ENCODE data around the gene CNTNAP3B.
"Not testable (repeated sequence)": the region's sequence is repeated elsewhere in the genome, so short reads cannot be mapped to it uniquely, and the experiment has no call there.

CNTNAP3B gene

GRCh38 chr9:41941738-41942137 is 187.5 kb downstream of the CNTNAP3B start:
- H3K36me3 ChIP-seq (ENCODE audit: insufficient read depth, low read length); H3K27ac ChIP-seq (ENCODE audit: low read depth, low read length, poor library complexity, severe bottlenecking): not testable (repeated sequence)

DNA sequence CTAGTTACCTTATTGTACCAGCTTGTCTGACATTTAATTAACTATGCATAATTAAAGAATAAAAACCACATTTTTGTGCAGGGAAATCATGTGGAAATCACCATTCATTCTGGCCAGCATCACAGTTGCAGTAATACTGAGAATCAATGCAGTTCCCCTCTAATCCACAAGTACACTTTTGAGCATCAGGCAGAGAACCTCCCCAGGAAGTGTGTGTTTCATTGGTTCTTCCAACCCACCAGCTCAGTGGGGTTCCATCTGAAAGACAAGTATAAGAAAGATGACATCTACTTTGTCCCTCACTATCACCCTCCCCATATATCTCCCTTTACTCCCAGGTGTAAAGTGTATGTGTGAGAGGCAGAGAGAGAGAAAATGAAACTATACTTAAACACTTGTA is 191.1 kb downstream of the CNTNAP3B start:
- H3K27me3 ChIP-seq (ENCODE audit: insufficient read depth, low read length); H3K4me3 ChIP-seq (ENCODE audit: low read depth, low read length, poor library complexity, severe bottlenecking); H3K9ac ChIP-seq (ENCODE audit: low read length); H3K9me3 ChIP-seq (ENCODE audit: low read length); H3K36me3 ChIP-seq (ENCODE audit: insufficient read depth, low read length); H4K20me1 ChIP-seq (ENCODE audit: insufficient read depth, low read length); H3K79me2 ChIP-seq (ENCODE audit: insufficient read depth, low read length); H3K4me2 ChIP-seq (ENCODE audit: low read length); H3K27ac ChIP-seq (ENCODE audit: low read depth, low read length, poor library complexity, severe bottlenecking); H3K4me1 ChIP-seq (ENCODE audit: insufficient read depth, low read length, severe bottlenecking); H3F3A ChIP-seq (ENCODE audit: insufficient read depth, low read length); H3K9me2 ChIP-seq (ENCODE audit: low read depth, low read length); H2AFZ ChIP-seq (ENCODE audit: low read length): not testable (repeated sequence)

More at GRCh38 chr9:41941738-41942137, 187.5 kb downstream of the CNTNAP3B start:
- H3K9me2 ChIP-seq (ENCODE audit: low read depth, low read length); H3K9me3 ChIP-seq (ENCODE audit: low read length); H3K79me2 ChIP-seq (ENCODE audit: insufficient read depth, low read length); H3K4me3 ChIP-seq (ENCODE audit: low read depth, low read length, poor library complexity, severe bottlenecking); H3K9ac ChIP-seq (ENCODE audit: low read length); H3K4me1 ChIP-seq (ENCODE audit: insufficient read depth, low read length, severe bottlenecking); H4K20me1 ChIP-seq (ENCODE audit: insufficient read depth, low read length); H3F3A ChIP-seq (ENCODE audit: insufficient read depth, low read length); H3K4me2 ChIP-seq (ENCODE audit: low read length); H2AFZ ChIP-seq (ENCODE audit: low read length); H3K27me3 ChIP-seq (ENCODE audit: insufficient read depth, low read length): not testable (repeated sequence)

DNA sequence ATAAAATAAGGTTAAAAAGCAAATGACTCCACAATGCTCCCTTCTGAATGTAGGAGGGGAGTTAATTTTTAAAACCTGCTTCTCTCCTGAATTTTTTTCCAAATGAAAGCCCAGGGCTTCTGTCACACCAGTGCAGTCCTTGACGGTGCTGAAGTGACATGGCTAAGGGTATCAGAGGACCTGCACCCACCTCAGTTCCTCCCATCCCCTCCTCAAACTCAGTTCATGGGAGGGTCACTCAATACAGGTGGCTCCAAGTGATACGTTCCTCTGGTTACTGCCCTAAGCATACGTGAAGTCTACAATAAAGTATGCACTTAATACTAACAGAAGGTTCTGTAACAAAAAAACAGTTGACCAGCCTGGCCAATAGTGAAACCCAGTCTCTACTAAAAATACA is 193.5 kb downstream of the CNTNAP3B start:
- not testable (repeated sequence) for H3K79me2 ChIP-seq (ENCODE audit: insufficient read depth, low read length); H3K27me3 ChIP-seq (ENCODE audit: insufficient read depth, low read length); H3K4me1 ChIP-seq (ENCODE audit: insufficient read depth, low read length, severe bottlenecking); H3K27ac ChIP-seq (ENCODE audit: low read depth, low read length, poor library complexity, severe bottlenecking); H3K4me2 ChIP-seq (ENCODE audit: low read length); H3K4me3 ChIP-seq (ENCODE audit: low read depth, low read length, poor library complexity, severe bottlenecking); H3F3A ChIP-seq (ENCODE audit: insufficient read depth, low read length); H3K9me2 ChIP-seq (ENCODE audit: low read depth, low read length); H4K20me1 ChIP-seq (ENCODE audit: insufficient read depth, low read length); H3K9me3 ChIP-seq (ENCODE audit: low read length); H2AFZ ChIP-seq (ENCODE audit: low read length); H3K36me3 ChIP-seq (ENCODE audit: insufficient read depth, low read length); H3K9ac ChIP-seq (ENCODE audit: low read length)

- not testable (repeated sequence) for H3K79me2 ChIP-seq (ENCODE audit: insufficient read depth, low read length); H3K9ac ChIP-seq (ENCODE audit: low read length); H4K20me1 ChIP-seq (ENCODE audit: insufficient read depth, low read length); H3K9me3 ChIP-seq (ENCODE audit: low read length); H3K27ac ChIP-seq (ENCODE audit: low read depth, low read length, poor library complexity, severe bottlenecking); H3K36me3 ChIP-seq (ENCODE audit: insufficient read depth, low read length); H3F3A ChIP-seq (ENCODE audit: insufficient read depth, low read length); H3K4me3 ChIP-seq (ENCODE audit: low read depth, low read length, poor library complexity, severe bottlenecking); H3K9me2 ChIP-seq (ENCODE audit: low read depth, low read length); H3K4me2 ChIP-seq (ENCODE audit: low read length); H3K27me3 ChIP-seq (ENCODE audit: insufficient read depth, low read length); H3K4me1 ChIP-seq (ENCODE audit: insufficient read depth, low read length, severe bottlenecking); H2AFZ ChIP-seq (ENCODE audit: low read length)
Observed at GRCh38 chr9:41929172-41929571, 200.1 kb downstream of the CNTNAP3B start.

- H3F3A ChIP-seq (ENCODE audit: insufficient read depth, low read length); H3K36me3 ChIP-seq (ENCODE audit: insufficient read depth, low read length); H3K79me2 ChIP-seq (ENCODE audit: insufficient read depth, low read length); H3K27me3 ChIP-seq (ENCODE audit: insufficient read depth, low read length); H3K4me2 ChIP-seq (ENCODE audit: low read length); H3K9me2 ChIP-seq (ENCODE audit: low read depth, low read length); H3K9ac ChIP-seq (ENCODE audit: low read length); H3K9me3 ChIP-seq (ENCODE audit: low read length); H2AFZ ChIP-seq (ENCODE audit: low read length); H4K20me1 ChIP-seq (ENCODE audit: insufficient read depth, low read length); H3K4me3 ChIP-seq (ENCODE audit: low read depth, low read length, poor library complexity, severe bottlenecking); H3K4me1 ChIP-seq (ENCODE audit: insufficient read depth, low read length, severe bottlenecking); H3K27ac ChIP-seq (ENCODE audit: low read depth, low read length, poor library complexity, severe bottlenecking): not testable (repeated sequence)
Observed at GRCh38 chr9:41917374-41917773, 211.9 kb downstream of the CNTNAP3B start.

DNA sequence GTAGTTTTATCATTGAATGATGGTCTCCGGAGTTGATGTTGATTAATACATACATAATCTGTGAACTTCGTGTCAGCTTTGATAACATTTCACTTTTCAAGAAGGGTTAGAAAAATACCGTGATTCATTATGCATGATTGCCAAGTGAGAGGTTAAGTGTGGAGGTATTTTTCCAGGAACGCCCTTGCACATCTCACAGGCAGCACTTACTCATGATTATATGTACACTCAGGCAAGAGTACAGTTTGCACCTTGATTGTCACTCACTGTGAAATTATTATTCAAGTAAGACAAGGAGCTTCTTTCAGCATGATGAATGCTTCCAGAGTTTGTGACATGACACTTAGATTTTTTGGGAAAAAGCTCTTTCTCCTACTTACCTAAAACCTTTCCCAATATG is 223.7 kb downstream of the CNTNAP3B start:
- H3K79me2 ChIP-seq (ENCODE audit: insufficient read depth, low read length); H2AFZ ChIP-seq (ENCODE audit: low read length); H3K27me3 ChIP-seq (ENCODE audit: insufficient read depth, low read length); H3K4me1 ChIP-seq (ENCODE audit: insufficient read depth, low read length, severe bottlenecking); H4K20me1 ChIP-seq (ENCODE audit: insufficient read depth, low read length); H3K4me2 ChIP-seq (ENCODE audit: low read length); H3K36me3 ChIP-seq (ENCODE audit: insufficient read depth, low read length); H3K9ac ChIP-seq (ENCODE audit: low read length); H3K4me3 ChIP-seq (ENCODE audit: low read depth, low read length, poor library complexity, severe bottlenecking); H3K9me2 ChIP-seq (ENCODE audit: low read depth, low read length); H3K27ac ChIP-seq (ENCODE audit: low read depth, low read length, poor library complexity, severe bottlenecking); H3F3A ChIP-seq (ENCODE audit: insufficient read depth, low read length); H3K9me3 ChIP-seq (ENCODE audit: low read length): not testable (repeated sequence)

DNA sequence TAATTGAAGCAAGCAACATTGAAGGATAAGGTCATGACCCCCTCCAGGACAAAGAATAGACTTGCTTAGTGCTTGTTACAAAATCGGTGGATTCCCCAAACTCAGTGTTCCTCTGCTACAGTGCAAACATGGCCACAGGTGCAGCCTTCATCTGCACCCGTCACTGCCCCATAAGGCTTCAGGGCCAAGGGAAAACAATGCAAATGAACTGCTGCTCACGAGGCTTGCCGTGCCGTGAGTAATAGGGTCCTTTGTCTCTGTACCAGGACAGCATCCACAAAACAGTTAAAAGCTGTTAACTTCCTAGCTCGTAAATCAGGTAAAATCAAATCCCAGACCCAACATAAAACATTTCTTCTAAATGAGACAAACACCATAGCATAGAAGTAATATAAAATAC is 226.5 kb downstream of the CNTNAP3B start:
- not testable (repeated sequence) for H3K27ac ChIP-seq (ENCODE audit: low read depth, low read length, poor library complexity, severe bottlenecking); H4K20me1 ChIP-seq (ENCODE audit: insufficient read depth, low read length); H3K9me3 ChIP-seq (ENCODE audit: low read length); H3K4me3 ChIP-seq (ENCODE audit: low read depth, low read length, poor library complexity, severe bottlenecking); H3F3A ChIP-seq (ENCODE audit: insufficient read depth, low read length); H3K4me1 ChIP-seq (ENCODE audit: insufficient read depth, low read length, severe bottlenecking); H3K4me2 ChIP-seq (ENCODE audit: low read length); H2AFZ ChIP-seq (ENCODE audit: low read length); H3K79me2 ChIP-seq (ENCODE audit: insufficient read depth, low read length); H3K9me2 ChIP-seq (ENCODE audit: low read depth, low read length); H3K9ac ChIP-seq (ENCODE audit: low read length); H3K36me3 ChIP-seq (ENCODE audit: insufficient read depth, low read length); H3K27me3 ChIP-seq (ENCODE audit: insufficient read depth, low read length)

DNA sequence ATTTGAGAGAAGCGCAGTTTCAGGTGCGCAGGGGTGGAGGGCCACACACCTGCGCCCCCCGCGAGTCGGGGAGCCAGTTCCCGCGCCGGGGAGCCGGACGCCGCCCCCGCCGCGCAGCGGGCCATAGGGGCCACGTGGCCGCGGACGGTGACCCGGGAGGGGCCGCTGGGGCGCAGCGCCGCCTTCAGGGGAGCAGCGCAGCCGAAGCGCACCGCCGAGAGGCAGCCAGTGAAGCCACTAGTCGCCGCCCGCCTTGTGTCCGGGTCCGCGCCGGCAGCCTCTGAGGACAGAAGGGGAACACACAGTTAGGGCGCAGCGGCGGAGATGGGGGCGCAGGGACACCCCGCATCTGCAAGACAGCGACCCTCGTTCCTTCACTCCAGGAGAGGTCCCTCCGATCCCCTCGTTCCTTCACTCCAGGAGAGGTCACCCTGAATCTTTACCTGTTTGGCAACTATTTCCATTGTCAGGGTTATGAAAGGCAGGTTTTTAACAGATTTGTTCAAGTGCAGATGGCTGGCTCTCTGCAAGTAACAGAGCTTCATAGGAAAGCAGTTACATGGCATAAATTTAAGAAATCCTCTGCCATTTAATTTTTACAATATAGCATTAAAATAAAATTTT is 230.4 kb downstream of the CNTNAP3B start:
- H3K27ac ChIP-seq (ENCODE audit: low read depth, low read length, poor library complexity, severe bottlenecking); H3K79me2 ChIP-seq (ENCODE audit: insufficient read depth, low read length); H3K9me2 ChIP-seq (ENCODE audit: low read depth, low read length); H3K4me1 ChIP-seq (ENCODE audit: insufficient read depth, low read length, severe bottlenecking); H3K9me3 ChIP-seq (ENCODE audit: low read length); H4K20me1 ChIP-seq (ENCODE audit: insufficient read depth, low read length); H3K4me2 ChIP-seq (ENCODE audit: low read length); H3K4me3 ChIP-seq (ENCODE audit: low read depth, low read length, poor library complexity, severe bottlenecking); H3K36me3 ChIP-seq (ENCODE audit: insufficient read depth, low read length); H2AFZ ChIP-seq (ENCODE audit: low read length); H3K9ac ChIP-seq (ENCODE audit: low read length); H3F3A ChIP-seq (ENCODE audit: insufficient read depth, low read length); H3K27me3 ChIP-seq (ENCODE audit: insufficient read depth, low read length): not testable (repeated sequence)
